ENCODE data around the gene SMARCA1. TPM values are rescaled to one million over a fixed set of nuclear protein-coding genes. Genes with fewer than 3 reads are reported as not detected.

SMARCA1 gene
- total and polyA plus RNA-seq, 2 of the 4 experiments (the other 2 are of a cell fraction): 31.0 to 32.8 TPM

GRCh38 chrX:129423191-129423590 is 100.1 kb downstream of the SMARCA1 start:
- Histone ChIP-seq H3K56ac (ENCODE audit: extremely low read depth, insufficient read depth, low read length) (no peak overlapping the region), H2BK120ac (ENCODE audit: low read depth, low read length) (no peak overlapping the region), H3K23ac (ENCODE audit: low read depth, low read length) (no peak overlapping the region), H3K18ac (ENCODE audit: low read depth, low read length) (no peak overlapping the region), H3K14ac (replicated peaks; ENCODE audit: low read depth, low read length) (no peak overlapping the region), H4K5ac (ENCODE audit: low read depth, low read length) (no peak overlapping the region), H4K8ac (ENCODE audit: low read depth in 2 of 2, low read length in 2 of 2) (no peak overlapping the region), H3K9me3 (ENCODE audit: control insufficient read depth, insufficient read depth, low read length) (0 out of 2 replicates have a peak, but pooled peaks cover 3% of the 10 kb centered on the region), H3K79me1 (ENCODE audit: low read depth in 1 of 2, low read length in 2 of 2) (no peaks in the 10 kb centered on the region), H3K4me1 (ENCODE audit: control insufficient read depth, insufficient read depth, low read length) (no peaks in the 10 kb centered on the region), H3K9ac (ENCODE audit: low read depth, low read length) (no peak overlapping the region), H2AFZ (replicated peaks; ENCODE audit: low read length, poor library complexity) (no peak overlapping the region), H3K36me3 (ENCODE audit: control insufficient read depth, insufficient read depth, low read length) (peaks cover 8% of the 10 kb centered on the region; the same call in 1 of the 2 replicates), H2BK20ac (ENCODE audit: low read depth, low read length) (no peak overlapping the region), H3K27me3 (ENCODE audit: control insufficient read depth, insufficient read depth, low read length) (no peaks in the 10 kb centered on the region), H3K4me3 (ENCODE audit: insufficient read depth, low read depth, low read length) (no peak overlapping the region), H3K4me2 (ENCODE audit: low read depth, low read length) (no peak overlapping the region), H2BK5ac (ENCODE audit: low read depth, low read length, poor library complexity, severe bottlenecking) (no peak overlapping the region), H2AK9ac (replicated peaks; ENCODE audit: low read depth, low read length, poor library complexity) (no peak overlapping the region), H4K91ac (ENCODE audit: insufficient read depth, low read depth, low read length) (no peak overlapping the region), H3K4ac (ENCODE audit: low read depth, low read length) (no peak overlapping the region), H2AK5ac (ENCODE audit: low read depth, low read length) (no peak overlapping the region), H3K27ac (ENCODE audit: insufficient read depth, low read length) (no peak overlapping the region), H2BK15ac (ENCODE audit: low read depth, low read length) (no peak overlapping the region), H4K20me1 (ENCODE audit: insufficient read depth, low read length) (no peaks in the 10 kb centered on the region), H3K9me1 (ENCODE audit: insufficient read depth, low read length) (no peaks in the 10 kb centered on the region)
- BruUV-seq (replicated peaks): no TSS peak
- no CpG with 5 or more reads among the region's 4 CpGs for WGBS, 2 experiments (ENCODE audit: extremely low coverage in 2 of 2, insufficient read length in 1 of 2)
- POLR2A ChIA-PET (ENCODE audit: unreplicated experiment): no interaction called here
- dilution Hi-C loops (cut with HindIII; ENCODE audit: low sequenced_read_pairs, unreplicated experiment): no loop called here
- CTCF ChIA-PET: no interaction called here
- TF ChIP-seq RAD21 (IDR thresholded peaks at IDR 0.05; ENCODE audit: low read length) (no peak), POLR2A (IDR thresholded peaks at IDR 0.05; ENCODE audit: low read depth, low read length) (no peak), MXI1 (IDR thresholded peaks at IDR 0.05; ENCODE audit: borderline replicate concordance, low read depth, low read length) (no peak), CHD1 (IDR thresholded peaks at IDR 0.05; ENCODE audit: low read depth, low read length) (no peak), BHLHE40 (IDR thresholded peaks at IDR 0.05; ENCODE audit: low read depth, low read length) (no peak), MAFK (IDR thresholded peaks at IDR 0.05; ENCODE audit: low read depth, low read length) (no peak), NFE2L2 (IDR thresholded peaks at IDR 0.05; ENCODE audit: low read depth, low read length) (no peak), ELK1 (IDR thresholded peaks at IDR 0.05; ENCODE audit: borderline replicate concordance, low read depth, low read length) (no peak), USF2 (IDR thresholded peaks at IDR 0.05; ENCODE audit: low read depth, low read length) (no peak)
- intact Hi-C loops (cut with micrococcal nuclease): no loop called here
- ATAC-seq (ENCODE audit: low read depth) (peak; percentile 35; the same call in 1 of the 2 replicates), DNase-seq (no peak)
- in situ Hi-C loops (cut with MboI; ENCODE audit: low sequenced_read_pairs): no loop called here

All from IMR-90 (cell line).